DMS 273 (cell line): ENCODE measurements around the gene GBF1.
"Not testable (repeated sequence)": the region's sequence is repeated elsewhere in the genome, so short reads cannot be mapped to it uniquely, and the experiment has no call there.

ENCODE experiments used
- DNase-seq: peaks from one replicate; lab custom pipeline; 2025; ENCODE audit not compliant: unreplicated experiment; lab: John Stamatoyannopoulos, UW

The GBF1 gene

DNA sequence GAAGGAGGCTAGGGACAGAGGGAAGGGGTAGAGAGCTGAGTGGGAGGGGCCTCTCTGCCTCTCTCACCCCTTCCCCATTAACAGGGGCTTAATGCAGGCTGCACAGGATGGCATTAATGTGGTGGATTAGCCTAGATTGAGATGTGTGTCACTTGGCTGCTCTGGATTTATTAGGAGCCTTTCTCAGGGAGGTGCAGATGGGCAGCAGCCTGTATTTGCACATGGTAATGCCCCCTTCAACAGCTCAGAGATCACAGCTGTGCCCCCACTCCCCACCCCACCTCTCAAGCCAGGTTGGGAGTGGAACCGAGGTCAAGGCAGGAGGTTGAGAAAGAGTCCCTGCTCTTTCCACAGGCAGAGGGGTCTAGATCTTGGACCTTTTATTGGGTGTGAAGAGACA is 11.3 kb upstream of the GBF1 start:
- peak; percentile 15 for DNase-seq

- no peak for DNase-seq
Observed at GRCh38 chr10:102234888-102235597, 10.3 kb upstream of the GBF1 start.

DNA sequence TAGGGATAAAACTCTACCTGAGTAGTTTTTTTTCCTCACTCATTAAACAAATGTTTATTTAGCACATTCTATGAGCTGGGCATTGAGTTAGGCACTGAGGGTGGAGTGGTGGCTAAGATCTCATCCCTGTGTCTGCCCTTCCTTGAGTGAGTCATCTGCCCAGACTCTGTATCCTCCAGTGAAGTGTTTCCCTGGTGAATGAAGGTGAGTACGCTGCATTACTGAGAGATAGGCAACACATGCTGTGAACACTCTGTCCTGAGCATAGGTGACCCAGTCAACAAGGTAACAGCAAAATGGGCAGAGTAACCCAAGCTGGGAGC is 9.8 kb upstream of the GBF1 start:
- no peak for DNase-seq

- DNase-seq = no peak
Observed at GRCh38 chr10:102236006-102236405, 9.3 kb upstream of the GBF1 start.

DNA sequence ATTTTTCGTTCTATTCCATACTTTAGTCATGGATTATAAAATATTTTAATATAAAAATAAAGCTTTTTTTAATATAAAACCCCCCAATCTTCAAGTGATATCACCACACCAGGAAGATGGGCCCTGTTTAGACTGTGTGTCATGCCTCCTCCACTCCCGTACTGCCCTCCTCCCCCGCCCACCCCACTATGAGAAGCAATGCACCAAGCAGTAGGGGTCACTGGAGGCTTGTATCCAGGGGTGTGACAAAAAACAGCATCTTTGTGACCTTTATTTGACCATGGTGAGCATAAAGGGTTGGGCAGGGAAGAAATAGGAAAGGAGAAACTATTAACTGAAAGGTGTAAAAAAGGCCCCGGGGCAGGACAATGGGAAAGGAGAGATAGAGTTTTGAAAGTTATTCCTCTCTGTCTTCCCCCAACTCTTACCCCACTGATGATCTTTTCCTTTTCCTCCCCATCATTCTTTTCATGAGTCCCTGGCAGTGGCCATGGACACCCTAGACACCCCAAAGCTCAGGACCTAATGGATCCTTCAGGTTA is 7.5 kb upstream of the GBF1 start:
- DNase-seq = no peak

- no peak for DNase-seq
Observed at GRCh38 chr10:102240467-102241031, 4.8 kb upstream of the GBF1 start.

DNA sequence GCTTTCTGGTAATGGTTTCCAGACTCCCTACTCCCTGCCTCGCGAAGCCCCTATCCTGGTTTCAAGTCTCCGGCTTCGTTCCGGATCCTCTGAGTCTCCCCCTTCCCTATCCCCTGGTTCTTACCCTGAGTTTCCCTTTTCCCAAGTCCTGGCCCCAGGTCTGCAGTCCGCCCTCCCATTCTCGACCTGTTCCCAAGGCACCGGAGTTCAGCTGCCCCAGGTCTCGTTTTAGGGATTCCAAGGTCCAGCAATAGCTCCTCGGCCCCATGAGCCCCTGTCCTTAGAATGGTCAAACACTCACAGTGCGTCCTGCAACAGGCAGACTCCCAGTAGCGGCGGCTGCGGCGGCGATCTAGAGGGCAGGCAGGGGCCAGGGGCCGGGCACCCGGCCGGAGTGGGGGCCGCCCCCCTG is 4.3 kb upstream of the GBF1 start:
- no peak for DNase-seq

- peak; percentile 90 for DNase-seq
Observed at GRCh38 chr10:102241444-102242117, 3.8 kb upstream of the GBF1 start, which contains the start of gene PITX3. PITX3 (minus strand) TSS chr10:102241512; CDS start chr10:102232080, 9,432 bp downstream.

DNA sequence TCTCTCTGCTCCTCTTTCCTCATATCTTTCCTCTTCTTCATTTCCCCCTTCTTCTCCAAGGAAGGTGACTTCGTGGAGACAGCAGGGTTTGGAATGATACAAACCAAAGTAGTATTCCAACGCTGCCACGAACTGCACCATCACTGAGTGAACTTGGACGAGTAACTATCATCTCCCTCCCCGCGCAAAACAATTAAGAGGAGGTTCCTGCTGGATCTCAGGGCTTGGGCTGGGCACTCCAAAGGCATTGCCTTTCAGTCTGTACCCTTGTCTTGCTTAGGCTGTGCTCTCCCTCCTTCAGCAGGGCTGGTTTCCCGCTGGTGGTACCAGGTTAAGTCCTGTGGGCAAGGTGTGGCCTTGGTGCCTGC is 3.2 kb upstream of the GBF1 start:
- DNase-seq = no peak

DNA sequence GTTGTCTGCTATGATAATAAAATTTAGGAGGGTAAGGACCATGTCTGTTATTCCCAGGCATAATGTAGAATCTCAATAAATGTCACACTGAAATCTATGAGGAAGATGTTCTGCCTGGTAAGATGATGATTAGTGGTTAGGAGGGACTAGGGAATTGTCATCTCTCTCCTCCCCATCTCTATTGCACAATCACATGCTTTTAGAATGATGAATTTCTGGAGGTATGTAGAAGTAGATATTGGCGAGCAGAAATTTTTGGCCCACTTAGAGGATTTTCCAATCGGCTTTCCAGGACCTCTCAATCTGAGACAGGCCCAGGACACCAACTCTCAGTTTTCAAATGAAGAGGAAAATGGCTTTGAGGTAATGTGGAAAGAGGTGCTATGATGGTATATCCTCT is 2.0 kb upstream of the GBF1 start:
- no peak for DNase-seq

DNA sequence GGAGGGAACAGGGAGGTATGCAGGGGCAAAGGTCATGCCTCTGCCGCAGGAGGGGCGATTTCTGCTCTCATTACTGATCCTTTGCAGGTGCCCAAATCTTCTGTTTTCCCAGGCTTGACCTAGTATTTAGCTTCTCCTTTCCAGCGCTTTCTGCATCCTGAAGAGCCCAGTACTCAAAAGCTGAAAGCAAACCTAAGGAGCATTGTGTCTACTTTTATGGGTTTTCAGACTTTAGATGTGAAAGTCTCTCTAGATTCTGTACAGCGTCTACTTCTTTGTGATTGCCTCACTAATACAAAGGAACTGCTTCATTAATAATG is 560 bp downstream of the GBF1 start:
- DNase-seq = no peak

- DNase-seq = peak; percentile 12
Observed at GRCh38 chr10:102246261-102246660, 929 bp downstream of the GBF1 start.

GRCh38 chr10:102247734-102248133 is 2.4 kb downstream of the GBF1 start:
- no peak for DNase-seq

GRCh38 chr10:102252508-102252907 is 7.2 kb downstream of the GBF1 start:
- DNase-seq = not testable (repeated sequence)

GRCh38 chr10:102254426-102254825 is 9.1 kb downstream of the GBF1 start:
- no peak for DNase-seq

GRCh38 chr10:102255404-102255803 is 10.1 kb downstream of the GBF1 start:
- DNase-seq = no peak

DNA sequence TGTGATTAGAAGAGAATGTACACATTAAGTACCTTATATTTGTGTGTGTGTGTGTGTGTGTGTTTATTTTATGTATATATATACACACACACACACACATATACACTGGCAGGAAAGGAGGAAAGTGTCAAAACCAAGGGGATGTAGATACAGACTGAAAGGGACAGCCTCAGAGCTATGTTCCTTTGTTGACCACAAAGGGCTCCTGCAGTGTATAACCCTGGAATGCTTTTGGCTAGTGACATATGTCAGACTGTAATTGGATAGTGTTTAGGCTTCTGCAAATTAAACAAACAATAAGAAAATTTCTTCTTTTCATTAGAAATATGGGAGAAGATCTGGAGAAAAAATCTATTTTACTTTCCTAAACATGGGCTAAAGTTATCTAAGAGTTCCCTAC is 15.9 kb downstream of the GBF1 start:
- DNase-seq = peak; percentile 4

DNA sequence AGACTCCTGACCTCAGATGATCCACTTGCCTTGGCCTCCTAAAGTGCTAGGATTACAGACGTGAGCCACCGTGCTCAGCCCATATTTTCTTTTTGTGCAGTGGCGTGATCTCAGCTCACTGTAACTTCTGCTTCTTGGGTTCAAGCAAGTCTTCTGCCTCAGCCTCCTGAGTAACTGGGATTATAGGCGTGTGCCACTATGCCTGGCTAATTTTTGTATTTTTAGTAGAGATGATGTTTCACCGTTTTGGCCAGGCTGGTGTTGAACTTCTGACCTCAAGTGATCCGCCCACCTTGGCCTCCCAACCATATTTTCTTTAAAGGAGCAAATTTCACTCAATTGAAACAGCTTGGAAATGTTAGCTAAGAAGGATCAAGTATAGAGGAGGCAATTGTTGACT is 16.5 kb downstream of the GBF1 start:
- no peak for DNase-seq

DNA sequence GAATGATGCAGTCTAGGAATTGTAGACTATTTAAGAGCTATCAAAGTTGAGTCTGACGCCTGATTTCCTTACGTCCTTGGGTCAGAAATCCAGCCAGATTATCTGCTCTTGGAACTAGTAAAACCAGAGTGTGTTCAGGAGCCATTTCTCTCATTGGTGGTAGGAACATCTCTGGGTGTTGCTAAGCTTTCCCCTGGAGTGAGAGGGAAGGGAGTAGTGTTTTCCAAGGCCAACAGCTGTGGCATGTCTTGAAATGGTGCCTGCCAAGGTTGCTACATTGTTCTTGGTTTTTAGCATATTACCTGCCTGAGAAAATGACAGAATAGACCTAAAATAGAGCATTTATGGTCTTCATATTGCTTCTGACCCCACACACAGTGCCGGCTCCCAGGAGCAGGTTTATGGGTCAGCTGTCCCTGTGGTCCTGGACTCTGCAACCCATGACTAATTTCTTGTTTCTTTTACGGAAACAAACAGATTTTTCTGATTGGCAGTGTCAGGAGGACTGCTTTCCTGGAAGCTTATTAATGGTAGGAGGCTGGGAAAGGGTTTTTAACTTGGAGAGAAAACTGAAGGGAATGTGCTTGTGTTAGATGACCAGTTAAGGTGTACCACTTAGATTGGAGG is 17.5 kb downstream of the GBF1 start:
- no peak for DNase-seq

DNA sequence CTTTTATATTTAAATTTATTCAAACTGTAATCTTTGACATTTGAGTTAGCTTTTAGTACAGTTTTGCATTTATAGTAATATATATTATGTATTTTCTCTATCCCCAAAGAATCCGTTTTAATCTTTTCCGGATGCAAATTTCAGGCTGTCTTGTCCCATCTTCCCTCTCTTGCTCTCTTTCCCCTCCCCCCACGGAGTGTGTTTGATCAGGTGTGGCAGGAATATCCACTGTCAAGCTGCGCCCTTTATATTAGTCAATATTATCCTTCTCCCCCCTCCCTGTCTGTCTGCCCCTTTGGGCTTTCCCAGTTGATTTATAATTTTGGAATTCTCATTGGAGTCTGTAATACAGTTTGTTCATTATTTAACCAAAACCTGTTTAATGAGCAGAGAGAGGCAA is 19.0 kb downstream of the GBF1 start:
- no peak for DNase-seq

- no peak for DNase-seq
Observed at GRCh38 chr10:102266670-102267069, 21.3 kb downstream of the GBF1 start.

- no peak for DNase-seq
Observed at GRCh38 chr10:102267748-102268147, 22.4 kb downstream of the GBF1 start.
